ENCODE measurements around the gene SYT6.
A peak's percentile ranks its signal among the peaks of the same experiment; 100 is the strongest.

SYT6 gene

DNA sequence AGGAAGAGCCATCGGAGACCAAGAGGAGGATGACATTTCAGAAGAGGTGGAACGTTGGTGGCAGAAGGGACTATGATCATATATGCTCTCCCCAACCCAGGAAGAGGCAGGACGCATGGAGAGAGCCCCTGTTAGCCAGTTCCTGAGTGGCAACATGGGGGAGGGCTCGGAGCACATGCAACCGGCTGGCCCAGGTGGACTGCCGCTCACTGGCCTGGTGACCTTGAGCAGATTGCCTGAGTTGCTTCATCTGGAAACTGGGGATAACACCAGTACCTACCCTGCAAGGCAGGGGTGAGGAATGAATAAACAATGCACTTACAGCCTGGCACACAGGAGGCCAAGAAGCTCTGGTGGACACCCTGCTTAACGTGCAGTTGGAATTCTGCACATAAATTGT is 29.0 kb downstream of the SYT6 start:
- POLR2A ChIA-PET = no interaction called here
- Histone ChIP-seq H3K27ac (ENCODE audit: insufficient read depth in 1 of 2, low read depth in 1 of 2, low read length in 2 of 2, poor library complexity in 1 of 2, severe bottlenecking in 2 of 2) (no peak overlapping the region), H3K36me3 (ENCODE audit: control insufficient read depth in 4 of 4, insufficient read depth in 4 of 4, low read length in 3 of 4) (no peaks in the 10 kb centered on the region), H3K9me3 (ENCODE audit: control extremely low read depth in 1 of 5, control insufficient read depth in 4 of 5, insufficient read depth in 2 of 5, low read depth in 1 of 5, low read length in 4 of 5) (no peaks in the 10 kb centered on the region), H3K27me3 (replicated peaks in 2 of 5; ENCODE audit: control insufficient read depth in 4 of 5, insufficient read depth in 5 of 5, low read length in 4 of 5) (no peaks in the 10 kb centered on the region), H3K4me1 (ENCODE audit: control extremely low read depth in 1 of 4, control insufficient read depth in 4 of 4, insufficient read depth in 4 of 4, low read length in 3 of 4) (peaks cover 3 to 46% (median 18%) of the 10 kb centered on the region in 4 experiments), H3K4me3 (ENCODE audit: control insufficient read depth in 1 of 7, extremely low read depth in 1 of 7, insufficient read depth in 4 of 7, low read depth in 2 of 7, low read length in 6 of 7) (no peak overlapping the region)
- CTCF ChIA-PET = interaction anchor here (0.8 kb wide), 1 partner anchor 62 kb away, joined by 3 read pairs; no protein-coding TSS in a partner anchor
- WGBS (ENCODE audit: insufficient coverage) = 98% methylated on average over 7 of the region's 7 CpGs
- DNase-seq = no peak

GRCh38 chr1:114122941-114123618 is 30.6 kb downstream of the SYT6 start:
- POLR2A ChIA-PET = no interaction called here

GRCh38 chr1:114118351-114118990 is 35.2 kb downstream of the SYT6 start:
- Histone ChIP-seq H3K36me3 (ENCODE audit: control insufficient read depth in 4 of 4, insufficient read depth in 4 of 4, low read length in 3 of 4) (no peaks in the 10 kb centered on the region), H3K9me3 (ENCODE audit: control extremely low read depth in 1 of 5, control insufficient read depth in 4 of 5, insufficient read depth in 2 of 5, low read depth in 1 of 5, low read length in 4 of 5) (no peaks in the 10 kb centered on the region), H3K27ac (ENCODE audit: insufficient read depth in 1 of 2, low read depth in 1 of 2, low read length in 2 of 2, poor library complexity in 1 of 2, severe bottlenecking in 2 of 2) (no peak overlapping the region), H3K4me3 (ENCODE audit: control insufficient read depth in 1 of 7, extremely low read depth in 1 of 7, insufficient read depth in 4 of 7, low read depth in 2 of 7, low read length in 6 of 7) (no peak overlapping the region), H3K27me3 (replicated peaks in 2 of 5; ENCODE audit: control insufficient read depth in 4 of 5, insufficient read depth in 5 of 5, low read length in 4 of 5) (no peaks in the 10 kb centered on the region), H3K4me1 (ENCODE audit: control extremely low read depth in 1 of 4, control insufficient read depth in 4 of 4, insufficient read depth in 4 of 4, low read length in 3 of 4) (peaks cover 6 to 61% (median 30%) of the 10 kb centered on the region in 4 experiments)
- CTCF ChIA-PET = interaction anchor here (0.6 to 1.0 kb wide), 2 partner anchors 13 to 19 kb away, joined by 3 read pairs; no protein-coding TSS in a partner anchor
- 53% methylated on average over 16 of the region's 17 CpGs for WGBS (ENCODE audit: insufficient coverage)
- no peak for DNase-seq
- POLR2A ChIA-PET = no interaction called here

More at GRCh38 chr1:114122941-114123618, 30.6 kb downstream of the SYT6 start:
- H3K9me3 ChIP-seq (ENCODE audit: control extremely low read depth in 1 of 5, control insufficient read depth in 4 of 5, insufficient read depth in 2 of 5, low read depth in 1 of 5, low read length in 4 of 5) = no peaks in the 10 kb centered on the region
- no peak overlapping the region for H3K27ac ChIP-seq (ENCODE audit: insufficient read depth in 1 of 2, low read depth in 1 of 2, low read length in 2 of 2, poor library complexity in 1 of 2, severe bottlenecking in 2 of 2)
- CTCF ChIA-PET = interaction anchor here (0.9 to 1.2 kb wide), 2 partner anchors 18 to 78 kb away, joined by 3 read pairs; no protein-coding TSS in a partner anchor
- no peaks in the 10 kb centered on the region for H3K36me3 ChIP-seq (ENCODE audit: control insufficient read depth in 4 of 4, insufficient read depth in 4 of 4, low read length in 3 of 4)
- no peaks in the 10 kb centered on the region for H3K27me3 ChIP-seq (replicated peaks in 2 of 5; ENCODE audit: control insufficient read depth in 4 of 5, insufficient read depth in 5 of 5, low read length in 4 of 5)
- WGBS (ENCODE audit: insufficient coverage) = 92% methylated on average over 6 of the region's 9 CpGs
- no peak overlapping the region for H3K4me3 ChIP-seq (ENCODE audit: control insufficient read depth in 1 of 7, extremely low read depth in 1 of 7, insufficient read depth in 4 of 7, low read depth in 2 of 7, low read length in 6 of 7)
- H3K4me1 ChIP-seq (ENCODE audit: control extremely low read depth in 1 of 4, control insufficient read depth in 4 of 4, insufficient read depth in 4 of 4, low read length in 3 of 4) = peaks cover 3 to 47% (median 22%) of the 10 kb centered on the region in 4 experiments
- no peak for DNase-seq

GRCh38 chr1:114117654-114118053 is 36.0 kb downstream of the SYT6 start:
- DNase-seq = no peak
- ChIA-PET CTCF (interaction anchor here (0.7 kb wide), 1 partner anchor 167 kb away, joined by 3 read pairs; no protein-coding TSS in a partner anchor), POLR2A (no interaction called here)
- H3K27ac ChIP-seq (ENCODE audit: insufficient read depth in 1 of 2, low read depth in 1 of 2, low read length in 2 of 2, poor library complexity in 1 of 2, severe bottlenecking in 2 of 2) = no peak overlapping the region
- no peak overlapping the region for H3K4me3 ChIP-seq (ENCODE audit: control insufficient read depth in 1 of 7, extremely low read depth in 1 of 7, insufficient read depth in 4 of 7, low read depth in 2 of 7, low read length in 6 of 7)
- no peaks in the 10 kb centered on the region for H3K9me3 ChIP-seq (ENCODE audit: control extremely low read depth in 1 of 5, control insufficient read depth in 4 of 5, insufficient read depth in 2 of 5, low read depth in 1 of 5, low read length in 4 of 5)
- 96% methylated on average over 8 of the region's 8 CpGs for WGBS (ENCODE audit: insufficient coverage)
- H3K4me1 ChIP-seq (ENCODE audit: control extremely low read depth in 1 of 4, control insufficient read depth in 4 of 4, insufficient read depth in 4 of 4, low read length in 3 of 4) = peaks cover 11 to 61% (median 38%) of the 10 kb centered on the region in 4 experiments
- no peaks in the 10 kb centered on the region for H3K36me3 ChIP-seq (ENCODE audit: control insufficient read depth in 4 of 4, insufficient read depth in 4 of 4, low read length in 3 of 4)
- H3K27me3 ChIP-seq (replicated peaks in 2 of 5; ENCODE audit: control insufficient read depth in 4 of 5, insufficient read depth in 5 of 5, low read length in 4 of 5) = no peaks in the 10 kb centered on the region

DNA sequence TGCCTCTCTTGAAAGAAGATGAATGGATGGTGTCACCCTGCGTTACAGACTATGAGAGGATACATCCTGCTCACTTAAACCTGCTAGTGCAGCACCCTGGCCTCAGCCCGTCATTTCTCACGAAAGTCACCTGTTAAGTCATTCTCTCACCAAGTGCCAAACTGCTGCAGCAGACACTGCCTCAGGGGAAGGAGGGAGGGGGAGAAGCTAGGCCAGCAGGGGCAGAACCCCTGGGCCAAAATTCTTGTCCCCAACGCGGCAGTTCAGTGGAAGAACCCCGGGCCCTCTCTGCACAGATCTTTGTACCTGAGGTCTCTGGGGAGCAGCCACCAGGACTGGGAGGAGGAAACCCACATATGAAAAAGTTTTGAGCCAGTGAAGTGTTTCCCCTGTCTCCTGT is 37.6 kb downstream of the SYT6 start:
- no peak overlapping the region for H3K4me3 ChIP-seq (ENCODE audit: control insufficient read depth in 1 of 7, extremely low read depth in 1 of 7, insufficient read depth in 4 of 7, low read depth in 2 of 7, low read length in 6 of 7)
- ChIA-PET CTCF (no interaction called here), POLR2A (no interaction called here)
- H3K36me3 ChIP-seq (ENCODE audit: control insufficient read depth in 4 of 4, insufficient read depth in 4 of 4, low read length in 3 of 4) = no peaks in the 10 kb centered on the region
- 83% methylated on average over 4 of the region's 6 CpGs for WGBS (ENCODE audit: insufficient coverage)
- H3K27me3 ChIP-seq (replicated peaks in 2 of 5; ENCODE audit: control insufficient read depth in 4 of 5, insufficient read depth in 5 of 5, low read length in 4 of 5) = no peaks in the 10 kb centered on the region
- no peak for DNase-seq
- H3K4me1 ChIP-seq (ENCODE audit: control extremely low read depth in 1 of 4, control insufficient read depth in 4 of 4, insufficient read depth in 4 of 4, low read length in 3 of 4) = peaks cover 11 to 71% (median 48%) of the 10 kb centered on the region in 4 experiments
- H3K9me3 ChIP-seq (ENCODE audit: control extremely low read depth in 1 of 5, control insufficient read depth in 4 of 5, insufficient read depth in 2 of 5, low read depth in 1 of 5, low read length in 4 of 5) = no peaks in the 10 kb centered on the region
- H3K27ac ChIP-seq (ENCODE audit: insufficient read depth in 1 of 2, low read depth in 1 of 2, low read length in 2 of 2, poor library complexity in 1 of 2, severe bottlenecking in 2 of 2) = no peak overlapping the region

GRCh38 chr1:114114185-114115094 is 39.2 kb downstream of the SYT6 start:
- ChIA-PET POLR2A (interaction anchor here (0.6 kb wide), 1 partner anchor 34 kb away, joined by 3 read pairs; no protein-coding TSS in a partner anchor), CTCF (interaction anchor here (0.8 to 1.2 kb wide), 2 partner anchors 85 to 138 kb away, joined by 3 to 5 read pairs; no protein-coding TSS in a partner anchor)
- Histone ChIP-seq H3K4me1 (ENCODE audit: control extremely low read depth in 1 of 4, control insufficient read depth in 4 of 4, insufficient read depth in 4 of 4, low read length in 3 of 4) (peaks cover 11 to 81% (median 49%) of the 10 kb centered on the region in 4 experiments), H3K36me3 (ENCODE audit: control insufficient read depth in 4 of 4, insufficient read depth in 4 of 4, low read length in 3 of 4) (no peaks in the 10 kb centered on the region), H3K27ac (ENCODE audit: insufficient read depth in 1 of 2, low read depth in 1 of 2, low read length in 2 of 2, poor library complexity in 1 of 2, severe bottlenecking in 2 of 2) (peak overlapping the region; percentile 55 to 56), H3K27me3 (replicated peaks in 2 of 5; ENCODE audit: control insufficient read depth in 4 of 5, insufficient read depth in 5 of 5, low read length in 4 of 5) (no peaks in the 10 kb centered on the region), H3K9me3 (ENCODE audit: control extremely low read depth in 1 of 5, control insufficient read depth in 4 of 5, insufficient read depth in 2 of 5, low read depth in 1 of 5, low read length in 4 of 5) (no peaks in the 10 kb centered on the region), H3K4me3 (ENCODE audit: control insufficient read depth in 1 of 7, extremely low read depth in 1 of 7, insufficient read depth in 4 of 7, low read depth in 2 of 7, low read length in 6 of 7) (peak overlapping the region in 2 of 7 experiments; percentile 29 to 34)
- no peak for DNase-seq
- 79% methylated on average over 6 of the region's 8 CpGs for WGBS (ENCODE audit: insufficient coverage)
